Measurements from ENCODE around the gene ABCG8.

Gene ABCG8

DNA sequence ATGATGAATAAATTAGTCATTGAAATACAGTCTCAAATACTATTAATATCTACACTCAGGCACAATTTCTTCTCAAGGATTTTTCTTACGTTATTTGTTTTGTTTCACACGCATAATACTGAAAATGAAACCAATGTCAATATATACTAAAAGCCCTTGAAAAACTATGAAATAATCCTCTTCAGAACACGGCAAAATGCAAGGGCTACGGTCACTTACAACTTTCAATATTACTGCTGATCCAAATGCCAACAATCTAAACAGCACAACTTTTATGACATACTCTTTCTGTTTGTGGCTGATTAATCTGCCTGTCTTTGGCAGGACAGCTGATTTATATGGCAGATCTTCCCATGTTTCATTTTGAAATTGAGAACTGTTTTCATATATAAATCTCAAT is 88.7 kb downstream of the ABCG8 start:
- DNase-seq: no peak

- no peak for DNase-seq
Observed at GRCh38 chr2:43931293-43931692, 92.5 kb downstream of the ABCG8 start.
